ENCODE results near the gene RNU7-1.

GRCh38 chr12:6943389-6943721 lies 261 bp upstream of the RNU7-1 start:
- TF ChIP-seq CTCF (IDR thresholded peaks at IDR 0.05) (no peak), POLR2A (IDR thresholded peaks at IDR 0.05) (no peak)

All from Peyer's patch (tissue), 4 donors.